Measurements from ENCODE around the gene DCST1. TPM values are rescaled to one million over a fixed set of nuclear protein-coding genes. Genes with fewer than 3 reads are reported as not detected.

The DCST1 gene
- total RNA-seq, 1 experiment from 2014 or later = not detected

- no TSS peak for BruUV-seq (replicated peaks)
- H3K9me3 ChIP-seq (ENCODE audit: low read depth, low read length, poor library complexity, severe bottlenecking) = no peaks in the 10 kb centered on the region
- no peak for TF ChIP-seq EZH2 (IDR thresholded peaks at IDR 0.05; ENCODE audit: borderline replicate concordance, low read depth, low read length, poor library complexity, severe bottlenecking)
- TF ChIP-seq, protein P1, sequence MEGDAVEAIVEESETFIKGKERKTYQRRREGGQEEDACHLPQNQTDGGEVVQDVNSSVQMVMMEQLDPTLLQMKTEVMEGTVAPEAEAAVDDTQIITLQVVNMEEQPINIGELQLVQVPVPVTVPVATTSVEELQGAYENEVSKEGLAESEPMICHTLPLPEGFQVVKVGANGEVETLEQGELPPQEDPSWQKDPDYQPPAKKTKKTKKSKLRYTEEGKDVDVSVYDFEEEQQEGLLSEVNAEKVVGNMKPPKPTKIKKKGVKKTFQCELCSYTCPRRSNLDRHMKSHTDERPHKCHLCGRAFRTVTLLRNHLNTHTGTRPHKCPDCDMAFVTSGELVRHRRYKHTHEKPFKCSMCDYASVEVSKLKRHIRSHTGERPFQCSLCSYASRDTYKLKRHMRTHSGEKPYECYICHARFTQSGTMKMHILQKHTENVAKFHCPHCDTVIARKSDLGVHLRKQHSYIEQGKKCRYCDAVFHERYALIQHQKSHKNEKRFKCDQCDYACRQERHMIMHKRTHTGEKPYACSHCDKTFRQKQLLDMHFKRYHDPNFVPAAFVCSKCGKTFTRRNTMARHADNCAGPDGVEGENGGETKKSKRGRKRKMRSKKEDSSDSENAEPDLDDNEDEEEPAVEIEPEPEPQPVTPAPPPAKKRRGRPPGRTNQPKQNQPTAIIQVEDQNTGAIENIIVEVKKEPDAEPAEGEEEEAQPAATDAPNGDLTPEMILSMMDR (conservative IDR thresholded peaks at IDR 0.05; ENCODE audit: low read depth, low read length) = no peak
- H3K4me3 ChIP-seq (ENCODE audit: low read depth, low read length, poor library complexity, severe bottlenecking) = peak overlapping the region; percentile 63
- H3K36me3 ChIP-seq (ENCODE audit: insufficient read depth, low read length, poor library complexity, severe bottlenecking) = no peaks in the 10 kb centered on the region
- intact Hi-C loops (cut with micrococcal nuclease; ENCODE audit: unreplicated experiment) = loop anchor here (5.0 kb wide), 1 partner anchor 78 kb away; the partner anchor contains the start of gene ZBTB7B
- CTCF ChIA-PET = interaction anchor here (0.6 to 1.5 kb wide), 3 partner anchors 11 to 64 kb away, joined by 3 to 5 read pairs (median 4); no protein-coding TSS in a partner anchor
- H3K4me1 ChIP-seq (ENCODE audit: insufficient read depth, low read length, poor library complexity, severe bottlenecking) = peaks cover 51% of the 10 kb centered on the region
- H3K27me3 ChIP-seq (replicated peaks; ENCODE audit: insufficient read depth, low read depth, low read length, poor library complexity) = peaks cover 23% of the 10 kb centered on the region
- H3K27ac ChIP-seq (ENCODE audit: low read depth, low read length, poor library complexity, severe bottlenecking) = peak overlapping the region; percentile 14
- peak; percentile 80 for DNase-seq (ENCODE audit: low spot score)
- POLR2A ChIA-PET (ENCODE audit: low non-redundant PET) = no interaction called here
These were observed 46.9 kb downstream of the DCST1 start for GRCh38 chr1:155080312-155081228.

GRCh38 chr1:155081472-155082300, 48.1 kb downstream of the DCST1 start:
- Histone ChIP-seq H3K27ac (ENCODE audit: low read depth, low read length, poor library complexity, severe bottlenecking) (no peak overlapping the region), H3K4me1 (ENCODE audit: insufficient read depth, low read length, poor library complexity, severe bottlenecking) (peaks cover 55% of the 10 kb centered on the region), H3K27me3 (replicated peaks; ENCODE audit: insufficient read depth, low read depth, low read length, poor library complexity) (peaks cover 23% of the 10 kb centered on the region), H3K36me3 (ENCODE audit: insufficient read depth, low read length, poor library complexity, severe bottlenecking) (no peaks in the 10 kb centered on the region), H3K4me3 (ENCODE audit: low read depth, low read length, poor library complexity, severe bottlenecking) (peak overlapping the region; percentile 63), H3K9me3 (ENCODE audit: low read depth, low read length, poor library complexity, severe bottlenecking) (no peaks in the 10 kb centered on the region)
- DNase-seq (ENCODE audit: low spot score) = no peak
- CTCF ChIA-PET = interaction anchor here (1.5 kb wide), 1 partner anchor 9 kb away, joined by 5 read pairs; no protein-coding TSS in a partner anchor
- TF ChIP-seq, protein P1 (conservative IDR thresholded peaks at IDR 0.05; ENCODE audit: low read depth, low read length) = no peak
- TF ChIP-seq EZH2 (IDR thresholded peaks at IDR 0.05; ENCODE audit: borderline replicate concordance, low read depth, low read length, poor library complexity, severe bottlenecking) = peak; percentile 48
- no TSS peak for BruUV-seq (replicated peaks)
- POLR2A ChIA-PET (ENCODE audit: low non-redundant PET) = no interaction called here
- intact Hi-C loops (cut with micrococcal nuclease; ENCODE audit: unreplicated experiment) = loop anchor here (5.0 kb wide), 1 partner anchor 79 kb away; the partner anchor contains the start of gene ZBTB7B

GRCh38 chr1:155082301-155083051, 48.9 kb downstream of the DCST1 start:
- Histone ChIP-seq H3K4me3 (ENCODE audit: low read depth, low read length, poor library complexity, severe bottlenecking) (no peak overlapping the region), H3K36me3 (ENCODE audit: insufficient read depth, low read length, poor library complexity, severe bottlenecking) (no peaks in the 10 kb centered on the region), H3K9me3 (ENCODE audit: low read depth, low read length, poor library complexity, severe bottlenecking) (no peaks in the 10 kb centered on the region), H3K4me1 (ENCODE audit: insufficient read depth, low read length, poor library complexity, severe bottlenecking) (peaks cover 55% of the 10 kb centered on the region), H3K27me3 (replicated peaks; ENCODE audit: insufficient read depth, low read depth, low read length, poor library complexity) (peaks cover 23% of the 10 kb centered on the region), H3K27ac (ENCODE audit: low read depth, low read length, poor library complexity, severe bottlenecking) (no peak overlapping the region)
- ChIA-PET POLR2A (ENCODE audit: low non-redundant PET) (no interaction called here), CTCF (no interaction called here)
- BruUV-seq (replicated peaks) = no TSS peak
- intact Hi-C loops (cut with micrococcal nuclease; ENCODE audit: unreplicated experiment) = loop anchor here (5.0 kb wide), 1 partner anchor 80 kb away; the partner anchor contains the start of gene ZBTB7B
- no peak for DNase-seq (ENCODE audit: low spot score)
- TF ChIP-seq, protein P1 (conservative IDR thresholded peaks at IDR 0.05; ENCODE audit: low read depth, low read length) = no peak
- TF ChIP-seq EZH2 (IDR thresholded peaks at IDR 0.05; ENCODE audit: borderline replicate concordance, low read depth, low read length, poor library complexity, severe bottlenecking) = no peak
